Right lung (tissue), 5 donors: ENCODE results near the gene FGFR3. TPM values are rescaled to one million over a fixed set of nuclear protein-coding genes. Genes with fewer than 3 reads are reported as not detected.
A peak's percentile ranks its signal among the peaks of the same experiment; 100 is the strongest.

Experiments used
- DNase-seq, 2 donors: peaks; one replicate each; pipeline ENCODE4 v3.0.0-alpha.2; 2013
- polyA plus RNA-seq, 5 donors: library from polyadenylated mRNA; unstranded; fragments of 120-200 nt; gene quantifications; one replicate each; pipeline versions ENCODE4 v1.2.1 to v1.2.3, GENCODE V29; 2013; ENCODE audit warnings: inconsistent platforms in 1 of 5, low replicate concordance in 1 of 5; ENCODE audit not compliant: insufficient read length in 5 of 5, insufficient read depth in 1 of 5

FGFR3 gene
- polyA plus RNA-seq, 5 donors: 66.2 to 154 (median 117) TPM

GRCh38 chr4:1801286-1801958 is 8.3 kb downstream of the FGFR3 start:
- no peak for DNase-seq

GRCh38 chr4:1802151-1802715 is 9.1 kb downstream of the FGFR3 start:
- peak; percentile 70 to 82 for DNase-seq

- DNase-seq: no peak
Measured at GRCh38 chr4:1802720-1803522, 9.8 kb downstream of the FGFR3 start.

- no peak for DNase-seq
Measured at GRCh38 chr4:1803523-1804423, 10.7 kb downstream of the FGFR3 start.

- no peak for DNase-seq
Measured at GRCh38 chr4:1804638-1805492, 11.8 kb downstream of the FGFR3 start.

- DNase-seq: no peak
Measured at GRCh38 chr4:1805493-1806222, 12.6 kb downstream of the FGFR3 start.

DNA sequence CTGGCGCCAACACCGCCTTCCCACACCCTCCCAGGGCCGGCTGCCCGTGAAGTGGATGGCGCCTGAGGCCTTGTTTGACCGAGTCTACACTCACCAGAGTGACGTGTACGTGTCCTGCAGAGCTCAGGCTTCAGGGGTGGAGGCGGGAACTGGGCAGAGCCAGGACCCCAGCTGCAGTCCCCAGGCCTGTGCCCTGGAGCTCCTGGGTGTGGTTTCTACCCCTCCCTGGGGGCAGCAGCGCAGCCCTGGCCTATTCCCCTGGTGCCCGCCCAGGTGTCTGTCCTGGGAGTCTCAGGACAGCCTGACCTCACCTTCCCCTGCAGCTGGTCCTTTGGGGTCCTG is 13.1 kb downstream of the FGFR3 start:
- DNase-seq: no peak

- no peak for DNase-seq
Measured at GRCh38 chr4:1806596-1807331, 13.7 kb downstream of the FGFR3 start.

DNA sequence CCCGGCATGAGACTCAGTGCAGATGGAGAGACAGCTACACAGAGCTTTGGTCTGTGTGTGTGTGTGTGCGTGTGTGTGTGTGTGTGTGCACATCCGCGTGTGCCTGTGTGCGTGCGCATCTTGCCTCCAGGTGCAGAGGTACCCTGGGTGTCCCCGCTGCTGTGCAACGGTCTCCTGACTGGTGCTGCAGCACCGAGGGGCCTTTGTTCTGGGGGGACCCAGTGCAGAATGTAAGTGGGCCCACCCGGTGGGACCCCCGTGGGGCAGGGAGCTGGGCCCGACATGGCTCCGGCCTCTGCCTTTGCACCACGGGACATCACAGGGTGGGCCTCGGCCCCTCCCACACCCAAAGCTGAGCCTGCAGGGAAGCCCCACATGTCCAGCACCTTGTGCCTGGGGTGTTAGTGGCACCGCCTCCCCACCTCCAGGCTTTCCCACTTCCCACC is 14.3 kb downstream of the FGFR3 start:
- DNase-seq: no peak

DNA sequence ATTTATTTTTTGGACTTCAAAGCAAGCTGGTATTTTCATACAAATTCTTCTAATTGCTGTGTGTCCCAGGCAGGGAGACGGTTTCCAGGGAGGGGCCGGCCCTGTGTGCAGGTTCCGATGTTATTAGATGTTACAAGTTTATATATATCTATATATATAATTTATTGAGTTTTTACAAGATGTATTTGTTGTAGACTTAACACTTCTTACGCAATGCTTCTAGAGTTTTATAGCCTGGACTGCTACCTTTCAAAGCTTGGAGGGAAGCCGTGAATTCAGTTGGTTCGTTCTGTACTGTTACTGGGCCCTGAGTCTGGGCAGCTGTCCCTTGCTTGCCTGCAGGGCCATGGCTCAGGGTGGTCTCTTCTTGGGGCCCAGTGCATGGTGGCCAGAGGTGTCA is 15.3 kb downstream of the FGFR3 start:
- DNase-seq: no peak

DNA sequence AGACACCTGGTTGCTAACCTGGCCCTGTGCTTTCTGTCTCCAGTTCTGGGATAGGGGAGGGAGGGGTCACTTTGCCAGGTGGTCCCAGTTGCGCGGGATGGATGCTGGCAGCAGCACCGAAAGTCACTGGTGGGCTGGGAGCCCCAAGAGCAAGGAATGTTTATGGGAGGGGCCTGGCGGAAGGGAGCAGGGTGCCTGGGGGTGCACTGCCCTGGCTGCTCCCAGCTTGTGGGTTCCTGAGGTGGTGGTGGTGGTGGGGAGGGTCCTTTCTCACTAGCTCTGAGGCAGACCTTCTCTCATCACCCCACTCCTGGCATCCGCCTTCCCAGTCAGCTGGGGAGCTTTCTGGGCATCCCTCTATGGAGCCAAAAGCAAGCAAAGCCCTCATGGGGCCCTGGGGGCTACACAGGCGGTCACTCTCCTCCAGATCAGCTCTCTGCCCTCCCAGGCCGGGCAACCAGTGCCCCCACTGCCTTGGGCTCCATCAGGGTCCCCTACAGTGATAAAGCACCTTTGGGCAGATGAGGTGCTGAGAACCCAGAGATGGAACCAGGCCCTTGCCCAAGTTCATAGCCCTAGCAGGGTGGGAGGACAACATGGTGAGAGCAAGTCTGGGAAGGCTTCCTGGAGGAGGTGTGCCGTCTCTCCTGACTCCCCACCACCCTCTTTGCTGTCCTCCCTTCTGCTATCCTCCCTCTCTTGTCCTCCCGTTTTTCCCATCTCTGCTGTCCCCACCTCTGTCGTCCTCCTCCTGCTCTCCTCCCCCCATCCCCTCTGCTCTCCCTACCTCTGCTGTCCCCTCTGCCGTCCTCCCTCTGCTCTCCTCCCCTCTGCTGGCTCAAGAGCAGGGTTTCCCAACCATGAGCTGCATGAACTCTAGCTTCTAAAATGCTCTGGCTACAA is 16.0 kb downstream of the FGFR3 start:
- DNase-seq: no peak

GRCh38 chr4:1809754-1810502 is 16.8 kb downstream of the FGFR3 start:
- peak in 1 of 2 donors; percentile 71 for DNase-seq

DNA sequence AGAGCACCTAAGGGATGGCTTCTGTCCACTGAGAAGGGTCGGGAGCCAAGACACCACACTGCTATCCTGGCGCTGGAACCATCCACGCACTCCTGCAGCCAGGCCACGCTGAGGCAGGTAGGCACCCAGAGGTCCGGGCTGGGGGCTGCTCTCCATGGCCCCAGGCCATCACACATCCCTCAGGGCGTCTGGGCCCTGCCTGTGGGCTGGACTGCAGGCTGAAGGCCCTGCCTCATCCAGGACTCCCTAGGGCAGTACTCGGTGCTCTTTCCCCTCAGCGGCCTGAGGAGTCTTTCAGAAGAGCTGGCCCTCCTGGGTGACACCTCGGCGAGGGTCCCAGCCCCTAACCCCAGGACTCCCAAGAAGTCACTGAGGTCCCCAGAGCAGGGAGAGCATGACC is 17.7 kb downstream of the FGFR3 start:
- no peak for DNase-seq

GRCh38 chr4:1812720-1813119 is 19.6 kb downstream of the FGFR3 start:
- DNase-seq: no peak

DNA sequence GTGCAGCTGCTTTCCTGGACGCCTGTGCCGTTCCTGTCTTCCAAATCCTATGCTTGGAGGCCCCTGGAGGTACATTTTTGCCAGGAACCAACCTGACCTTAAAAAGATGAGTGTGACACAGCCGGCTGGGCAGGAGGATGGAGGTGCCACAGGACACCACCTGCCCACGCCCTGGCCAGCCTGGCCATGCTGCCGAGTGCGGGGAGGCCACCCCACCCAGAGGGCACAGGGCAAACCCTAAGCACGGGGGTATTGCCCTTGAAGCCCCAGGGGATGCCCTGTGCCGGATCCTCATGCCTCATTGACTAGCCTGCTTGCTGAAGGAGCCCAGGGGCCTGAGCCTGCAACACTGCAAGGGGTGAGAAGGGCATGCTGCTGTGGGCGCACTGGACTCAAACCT is 20.1 kb downstream of the FGFR3 start:
- no peak for DNase-seq

GRCh38 chr4:1813915-1814314 is 20.8 kb downstream of the FGFR3 start:
- no peak for DNase-seq

DNA sequence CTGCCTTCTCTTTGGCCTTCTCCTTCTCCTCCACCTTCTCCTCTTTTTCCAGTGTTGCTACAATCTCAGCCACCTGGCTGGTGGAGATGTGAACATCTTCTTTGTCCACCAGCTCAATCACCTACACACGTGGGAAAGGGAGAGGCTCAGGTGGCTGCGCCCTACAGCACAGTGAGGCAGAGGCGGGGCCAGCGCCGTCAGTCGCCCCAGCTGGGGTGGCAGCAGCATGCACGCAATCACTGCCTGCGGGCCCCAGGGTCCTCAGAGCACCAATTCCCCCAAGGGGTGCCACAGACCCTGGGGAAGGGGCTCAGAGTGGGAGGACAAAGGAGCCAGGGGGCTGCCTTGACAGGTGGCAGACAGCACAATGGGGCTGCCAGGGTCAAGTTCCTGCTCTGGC is 21.4 kb downstream of the FGFR3 start:
- no peak for DNase-seq
